ENCODE measurements around the gene SF3A1. TPM values are rescaled to one million over a fixed set of nuclear protein-coding genes. Genes with fewer than 3 reads are reported as not detected.

Gene SF3A1
- total and polyA plus RNA-seq, 9 of the 15 experiments (the other 6 are each of a cell fraction or from before 2014, with no cell fraction given): 6.7 to 228 (median 13.0) TPM

GRCh38 chr22:30358541-30358940, 1.8 kb upstream of the SF3A1 start:
- in situ Hi-C loops (cut with MboI) (no loop called here), intact Hi-C loops (cut with micrococcal nuclease) (no loop called here)
- H2AFZ ChIP-seq (ENCODE audit: low read depth, low read length): no peak overlapping the region
- H4K20me1 ChIP-seq (replicated peaks; ENCODE audit: control insufficient read depth, insufficient read depth, low read length): no peaks in the 10 kb centered on the region
- no peak overlapping the region for H3K27ac ChIP-seq (ENCODE audit: extremely low read depth, low read depth, low read length)
- H3K9me3 ChIP-seq (replicated peaks; ENCODE audit: control insufficient read depth, insufficient read depth, low read depth, low read length): no peaks in the 10 kb centered on the region
- FAIRE-seq (no peak), ATAC-seq (no peak), DNase-seq (ENCODE audit: extremely low read depth in 1 of 4, low spot score in 3 of 4) (no peak)
- H3K27me3 ChIP-seq (ENCODE audit: control insufficient read depth in 2 of 2, insufficient read depth in 2 of 2, low read length in 2 of 2): no peaks in the 10 kb centered on the region
- no peak overlapping the region for H3K4me3 ChIP-seq
- H3K36me3 ChIP-seq (ENCODE audit: control insufficient read depth, insufficient read depth, low read length): peaks cover 11% of the 10 kb centered on the region
- peaks cover 34% of the 10 kb centered on the region for H3K79me2 ChIP-seq (ENCODE audit: control insufficient read depth, insufficient read depth, low read length)
- CTCF ChIA-PET (ENCODE audit: low intra/inter-chr PET ratio): no interaction called here
- no peaks in the 10 kb centered on the region for H3K9me1 ChIP-seq (ENCODE audit: control insufficient read depth, insufficient read depth, low read length)
- peaks cover 12 to 14% of the 10 kb centered on the region in 2 experiments; a peak in 4 of 5 replicates for H3K4me1 ChIP-seq (replicated peaks in 1 of 2; ENCODE audit: control insufficient read depth in 2 of 2, insufficient read depth in 2 of 2, low read length in 2 of 2)
- WGBS (ENCODE audit: insufficient coverage, low coverage, missing lambda C conversion rate): 41% methylated on average over 5 of the region's 6 CpGs
- H3K4me2 ChIP-seq (ENCODE audit: insufficient read depth, low read length): no peak overlapping the region
- no peak overlapping the region for H3K9ac ChIP-seq (ENCODE audit: insufficient read depth in 1 of 2, low read depth in 2 of 2, low read length in 2 of 2)
- POLR2A ChIA-PET: interaction anchor here (0.6 to 1.5 kb wide), 4 partner anchors 10 to 58 kb away, joined by 3 to 4 read pairs (median 4); no protein-coding TSS in a partner anchor
- BruUV-seq (replicated peaks): no TSS peak
- TF ChIP-seq SMARCA4 (IDR thresholded peaks at IDR 0.05) (no peak), MITF (IDR thresholded peaks at IDR 0.05) (no peak), ZNF764 (CRISPR knock-in tag; IDR thresholded peaks at IDR 0.05; ENCODE audit: low read depth) (no peak), E2F8 (IDR thresholded peaks at IDR 0.05; ENCODE audit: low read depth, partially characterized antibody) (no peak), CHD7 (IDR thresholded peaks at IDR 0.05; ENCODE audit: low read depth, low read length) (no peak), USF1 (CRISPR knock-in tag; IDR thresholded peaks at IDR 0.05) (no peak)

All from K562 (cell line).